Measurements from ENCODE around the gene SYNJ2.
"Not testable (repeated sequence)": the region's sequence is repeated elsewhere in the genome, so short reads cannot be mapped to it uniquely, and the experiment has no call there.

SYNJ2 gene

DNA sequence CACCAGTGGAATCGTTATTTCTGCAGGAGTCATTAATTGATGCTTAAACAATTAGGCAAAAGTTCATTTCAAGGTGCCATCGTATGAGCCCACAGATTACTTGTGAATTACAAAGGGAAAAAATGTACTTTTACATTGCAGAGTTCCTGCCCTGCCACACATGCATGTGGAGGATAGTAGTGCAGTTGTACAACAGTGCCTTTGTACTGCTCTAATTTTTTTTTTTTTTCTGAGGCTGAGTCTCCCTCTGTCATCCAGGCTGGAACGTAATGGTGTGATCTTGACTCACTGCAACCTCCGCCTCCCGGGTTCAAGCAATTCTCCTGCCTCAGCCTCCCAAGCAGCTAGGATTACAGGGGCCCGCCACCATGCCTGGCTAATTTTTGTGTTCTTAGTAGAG lies 26.0 kb upstream of the SYNJ2 start:
- DNase-seq = no peak

DNA sequence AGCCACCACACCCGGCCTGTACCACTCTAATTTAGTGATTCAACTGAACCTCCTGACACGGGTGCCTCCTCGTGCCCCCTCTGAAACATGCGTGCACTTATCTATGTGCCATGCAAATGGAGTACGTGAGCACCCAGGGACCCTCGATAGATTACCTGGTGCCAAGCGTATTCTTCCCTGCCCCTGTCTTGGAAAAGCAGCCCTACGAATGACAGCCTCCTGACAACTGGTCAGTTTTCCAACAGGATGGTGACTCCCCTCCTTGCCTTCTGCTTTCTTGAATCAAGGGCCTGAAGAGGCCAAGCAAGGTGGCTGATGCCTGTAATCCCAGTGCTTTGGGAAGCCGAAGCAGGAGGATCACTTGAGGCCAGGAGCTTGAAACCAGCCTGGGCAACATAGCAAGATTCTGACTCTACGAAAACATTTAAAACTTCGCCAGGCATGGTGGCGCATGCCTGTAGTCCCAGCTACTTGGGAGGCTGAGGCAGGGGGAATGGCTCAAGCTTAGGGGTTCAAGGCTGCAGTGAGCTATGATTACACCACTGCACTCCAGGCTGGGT lies 25.4 kb upstream of the SYNJ2 start:
- DNase-seq = no peak

GRCh38 chr6:157959451-157960227 lies 22.0 kb upstream of the SYNJ2 start:
- no peak for DNase-seq

DNA sequence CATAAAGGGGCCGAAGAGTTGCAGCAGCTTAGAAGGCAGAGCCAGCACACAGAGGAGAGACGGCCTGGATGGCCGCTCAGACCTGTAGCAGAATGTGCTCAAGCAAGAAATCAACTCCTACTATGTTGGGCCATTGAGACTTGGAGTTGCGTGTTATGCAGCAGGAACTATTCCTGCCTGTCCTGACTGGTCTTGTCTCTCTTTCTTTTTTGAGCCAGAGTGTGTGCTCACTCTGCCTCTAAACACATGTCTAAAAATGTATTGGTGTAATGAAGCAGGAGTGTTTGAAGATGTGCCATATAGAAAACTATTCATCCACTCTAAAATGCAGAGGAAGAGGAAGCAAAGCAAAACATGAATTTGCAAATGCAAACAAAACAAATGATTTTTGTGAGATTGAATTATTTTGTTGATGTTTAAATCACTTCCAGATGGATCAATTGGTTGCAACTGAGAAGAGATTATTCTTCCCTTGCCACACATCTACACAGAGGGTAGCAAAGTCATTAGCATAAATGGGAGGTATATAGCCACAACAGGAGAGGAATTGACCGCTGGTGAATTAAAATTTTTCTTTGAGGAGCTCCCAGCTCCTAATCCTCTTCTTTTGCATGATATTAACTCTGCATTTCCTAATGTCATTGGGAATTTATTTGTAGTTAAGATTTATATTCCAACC lies 20.4 kb upstream of the SYNJ2 start:
- DNase-seq = no peak

DNA sequence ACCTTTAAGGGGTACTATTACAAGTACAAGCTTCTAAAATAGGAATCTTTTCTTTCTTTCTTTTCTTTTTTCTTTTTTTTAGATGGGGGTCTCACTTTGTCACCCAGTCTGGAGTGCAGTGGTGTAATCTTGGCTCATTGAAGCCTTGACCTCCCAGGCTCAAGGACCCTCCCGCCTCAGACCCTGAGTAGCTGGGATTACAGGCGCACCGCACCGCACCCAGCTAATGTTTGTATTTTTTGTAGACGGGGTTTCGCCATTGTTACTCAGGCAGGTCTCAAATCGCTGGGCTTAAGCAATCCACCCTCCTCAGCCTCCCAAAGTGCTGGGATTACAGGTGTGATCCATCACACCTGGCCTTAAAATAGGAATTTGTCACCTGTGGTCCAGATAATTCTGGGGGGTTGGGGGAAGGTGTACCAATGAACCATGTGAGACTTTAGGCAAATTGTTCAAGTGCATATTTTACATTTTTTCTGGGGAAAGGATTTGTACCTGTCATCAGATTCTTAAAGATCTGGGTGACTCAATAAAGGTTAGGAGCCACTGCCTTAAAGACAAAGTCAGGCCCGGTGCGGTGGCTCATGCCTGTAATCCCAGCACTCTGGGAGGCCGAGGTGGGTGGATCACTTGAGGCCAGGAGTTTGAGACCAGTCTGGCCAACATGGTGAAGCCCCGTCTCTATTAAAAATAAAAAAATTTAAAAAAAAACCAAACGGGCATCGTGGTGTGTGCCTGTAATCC lies 19.7 kb upstream of the SYNJ2 start:
- DNase-seq = no peak

GRCh38 chr6:157962601-157963302 lies 18.9 kb upstream of the SYNJ2 start:
- DNase-seq = no peak

- DNase-seq = no peak
Measured at GRCh38 chr6:157964100-157964499, 17.6 kb upstream of the SYNJ2 start.

- no peak for DNase-seq
Measured at GRCh38 chr6:157965387-157965786, 16.3 kb upstream of the SYNJ2 start.

- DNase-seq = no peak
Measured at GRCh38 chr6:157966589-157966977, 15.1 kb upstream of the SYNJ2 start.

DNA sequence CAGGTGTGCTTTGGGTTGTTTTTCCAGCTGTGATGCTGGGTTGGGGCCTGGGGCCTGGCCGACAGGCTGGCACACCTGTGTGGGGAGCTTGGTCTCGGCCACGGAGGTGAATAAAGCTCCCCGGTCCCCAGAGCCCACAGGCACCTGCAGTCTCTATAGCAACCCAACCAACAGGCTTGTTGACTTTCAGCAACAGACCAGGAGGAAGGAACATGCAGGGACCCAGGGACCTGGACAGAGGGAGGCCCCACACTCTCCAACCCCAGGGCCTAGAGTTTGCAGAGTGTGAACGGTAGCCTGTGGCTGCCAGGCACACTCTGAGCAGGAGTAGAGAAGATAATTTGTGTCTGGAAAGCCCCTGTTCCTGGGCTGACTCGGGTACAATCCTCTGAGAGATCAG lies 14.6 kb upstream of the SYNJ2 start:
- no peak for DNase-seq

DNA sequence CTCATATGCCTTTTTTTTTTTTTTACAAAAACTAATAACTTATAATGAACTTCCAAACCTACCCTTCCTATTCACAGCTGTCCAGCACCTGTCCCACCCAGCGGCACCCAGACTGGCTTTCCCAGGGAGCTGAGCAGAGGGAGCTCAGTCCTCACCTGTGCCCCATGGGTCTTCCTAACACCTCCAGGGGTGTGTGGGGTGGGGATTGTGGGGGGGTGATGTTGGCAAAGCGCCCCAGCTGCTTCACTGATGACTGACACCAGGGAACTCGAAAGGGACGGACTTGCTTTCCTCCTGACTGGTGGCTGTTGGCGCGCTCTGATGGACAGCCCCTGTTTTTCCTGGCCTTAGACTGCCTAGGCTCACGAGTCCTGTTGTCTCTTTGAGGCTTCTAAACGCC lies 14.2 kb upstream of the SYNJ2 start:
- DNase-seq = no peak

DNA sequence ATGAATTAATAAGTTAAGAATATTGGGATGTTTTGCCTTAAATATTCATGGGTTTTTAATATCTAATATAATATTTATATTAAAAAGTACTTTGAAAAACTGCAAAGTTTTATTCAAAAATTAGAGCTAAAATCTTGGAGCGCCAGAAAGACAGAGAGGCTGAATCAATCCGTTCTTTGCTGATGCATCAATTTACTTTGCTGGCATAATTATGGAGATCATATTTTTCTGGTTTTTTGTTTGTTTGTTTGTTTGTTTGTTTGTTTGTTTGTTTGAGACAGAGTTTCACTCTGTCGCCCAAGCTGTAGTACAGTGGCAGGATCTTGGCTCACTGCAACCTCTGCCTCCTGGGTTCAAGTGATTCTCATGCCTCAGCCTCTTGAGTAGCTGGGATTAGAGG lies 9.5 kb upstream of the SYNJ2 start:
- not testable (repeated sequence) for DNase-seq

- no peak for DNase-seq
Measured at GRCh38 chr6:157974341-157974894, 7.2 kb upstream of the SYNJ2 start.

- no peak for DNase-seq
Measured at GRCh38 chr6:157974967-157975366, 6.7 kb upstream of the SYNJ2 start.

DNA sequence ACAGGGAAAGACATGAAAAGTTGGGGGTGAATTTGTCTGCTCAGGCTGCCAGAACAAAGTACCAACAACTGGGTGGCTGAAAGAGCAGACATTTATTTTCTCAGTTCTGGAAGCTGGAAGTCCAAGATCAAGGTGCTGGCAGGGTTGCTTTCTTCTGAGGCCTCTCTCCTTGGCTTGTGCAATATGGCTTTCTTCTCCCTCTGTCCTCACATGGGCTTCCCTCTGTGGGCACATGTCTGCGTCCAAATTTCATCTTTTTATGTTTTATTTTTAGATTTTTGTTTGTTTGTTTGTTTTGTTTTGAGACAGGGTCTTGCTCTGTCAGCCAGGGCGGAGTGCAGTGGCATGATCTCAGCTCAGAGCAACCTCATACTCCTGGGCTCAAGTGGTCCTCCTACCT lies 6.2 kb upstream of the SYNJ2 start:
- DNase-seq = no peak

GRCh38 chr6:157976345-157977175 lies 5.1 kb upstream of the SYNJ2 start:
- DNase-seq = no peak

- DNase-seq = no peak
Measured at GRCh38 chr6:157977176-157977804, 4.4 kb upstream of the SYNJ2 start.

DNA sequence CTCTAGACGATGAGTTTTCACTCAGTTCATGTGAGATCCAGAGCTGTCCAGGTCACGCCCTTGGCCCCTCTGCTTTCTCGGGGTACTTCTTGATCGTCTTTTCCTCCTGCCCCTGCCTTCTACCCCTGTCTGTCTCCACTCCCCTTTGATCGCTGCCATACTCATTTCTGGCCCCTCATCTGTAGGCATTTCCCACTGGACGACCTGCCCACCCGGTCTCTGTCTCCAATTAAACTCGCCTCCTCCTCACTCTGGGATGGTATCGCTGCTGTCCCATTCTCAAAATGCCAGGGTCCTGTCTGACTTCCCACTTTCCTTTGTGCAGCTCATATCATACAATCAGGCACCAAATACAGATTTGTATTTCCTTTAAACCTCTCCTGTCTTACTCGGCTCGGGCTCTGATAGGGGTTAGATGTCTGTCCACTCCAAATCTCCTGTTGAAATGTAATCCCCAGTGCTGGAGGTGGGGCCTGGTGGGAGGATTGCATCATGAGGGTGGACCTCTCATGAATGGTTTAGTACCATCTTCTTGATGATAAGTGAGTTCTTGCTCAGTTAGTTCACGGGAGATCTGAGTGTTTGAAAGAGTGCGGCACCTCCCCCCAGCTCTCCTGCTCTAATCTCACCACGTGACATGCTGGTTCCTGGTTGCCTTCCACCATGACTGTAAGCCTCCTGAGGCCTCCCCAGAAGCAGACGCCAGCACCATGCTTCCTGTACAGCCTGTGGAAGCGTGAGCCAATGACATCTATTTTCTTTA lies 3.5 kb upstream of the SYNJ2 start:
- no peak for DNase-seq

GRCh38 chr6:157980288-157981131 lies 1.2 kb upstream of the SYNJ2 start:
- no peak for DNase-seq

DNA sequence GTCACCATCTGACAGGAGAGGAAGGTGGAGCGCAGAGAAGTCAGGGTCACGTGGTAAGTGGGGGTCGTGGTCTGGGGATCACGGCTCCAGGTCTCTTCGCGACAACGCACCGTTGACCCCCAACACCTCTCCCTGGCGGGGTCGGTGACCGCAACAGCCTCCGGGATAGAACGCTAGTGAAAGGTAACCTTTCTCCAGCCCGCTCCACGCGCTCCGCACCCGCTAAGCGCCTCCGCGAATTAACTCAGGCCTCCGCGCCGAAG lies 600 bp upstream of the SYNJ2 start:
- DNase-seq = no peak
